Caco-2 (cell line): Measurements from ENCODE around the gene PXMP4. TPM values are rescaled to one million over a fixed set of nuclear protein-coding genes. Genes with fewer than 3 reads are reported as not detected.

ENCODE experiments used
- BruUV-seq: library from RNA; stranded (reverse); fragments of 400-500 nt; replicated peaks from 2 replicates; lab custom pipeline; 2021; lab: Mats Ljungman, UMichigan
- CTCF ChIA-PET: fragments of 300-600 bp; sonication (Branson Sonifier 250); formaldehyde crosslinking; loops from one replicate; lab custom pipeline; 2022; ENCODE audit warnings: antibody characterized with exemption; lab: Charles Lee
- POLR2A ChIA-PET: fragments of 300-600 bp; sonication (Branson Sonifier 250); formaldehyde crosslinking; loops from one replicate; lab custom pipeline; 2022; ENCODE audit warnings: antibody characterized with exemption; lab: Charles Lee
- DNase-seq, 2 experiments: peaks; one replicate each; pipeline versions ENCODE4 v3.0.0 to v3.0.0-alpha.2; 2020 to 2022
- H3K27me3 ChIP-seq: replicated peaks from 2 replicates; pipeline ENCODE4 v1.6.0; 2011; ENCODE audit warnings: low read length; ENCODE audit not compliant: control insufficient read depth, insufficient read depth
- H3K36me3 ChIP-seq: 2 replicates; pipeline ENCODE4 v1.5.1; 2011; ENCODE audit warnings: low read length; ENCODE audit not compliant: control insufficient read depth, insufficient read depth
- H3K4me1 ChIP-seq: fragments of 250-450 bp; sonication (Bioruptor Pico); 2 replicates; pipeline ENCODE4 v1.5.1; 2020; ENCODE audit warnings: mild to moderate bottlenecking
- H3K4me3 ChIP-seq: 2 replicates; pipeline ENCODE4 v1.5.1; 2011; ENCODE audit warnings: low read depth, mild to moderate bottlenecking, control low read depth, low read length
- H3K9me3 ChIP-seq: fragments of 250-450 bp; sonication (Bioruptor Pico); 2 replicates; pipeline ENCODE4 v1.5.1; 2020; ENCODE audit warnings: mild to moderate bottlenecking, moderate library complexity
- H3K27ac Mint-ChIP-seq: one replicate; pipeline ENCODE4 v1.8.0; 2022; ENCODE audit warnings: mixed read lengths; ENCODE audit not compliant: unreplicated experiment
- H3K27me3 Mint-ChIP-seq: one replicate; pipeline ENCODE4 v1.8.0; 2022; ENCODE audit warnings: mixed read lengths; ENCODE audit not compliant: insufficient read depth, unreplicated experiment
- H3K36me3 Mint-ChIP-seq: one replicate; pipeline ENCODE4 v1.8.0; 2022; ENCODE audit warnings: mild to moderate bottlenecking, mixed read lengths; ENCODE audit not compliant: insufficient read depth, unreplicated experiment
- H3K4me1 Mint-ChIP-seq: one replicate; pipeline ENCODE4 v1.8.0; 2022; ENCODE audit warnings: low read depth, mixed read lengths; ENCODE audit not compliant: unreplicated experiment
- H3K4me3 Mint-ChIP-seq: one replicate; pipeline ENCODE4 v1.8.0; 2022; ENCODE audit warnings: mild to moderate bottlenecking, moderate library complexity, mixed read lengths; ENCODE audit not compliant: unreplicated experiment
- H3K9me3 Mint-ChIP-seq: one replicate; pipeline ENCODE4 v1.8.0; 2022; ENCODE audit warnings: mixed read lengths; ENCODE audit not compliant: unreplicated experiment
- intact Hi-C: fragments of 100-400 bp; cut with micrococcal nuclease; formaldehyde crosslinking; loops from one replicate; pipeline ENCODE4 v1.10.0; 2022; ENCODE audit not compliant: unreplicated experiment
- total RNA-seq: library from RNA; stranded (reverse); gene quantifications from 2 replicates; pipeline ENCODE4 v1.2.3, GENCODE V29; 2022
- TF ChIP-seq, protein P1 (sequence below), 2 experiments: fragments of 200-600 bp in 1 of 2; IDR thresholded peaks; 1 replicate in 1 of 2; 2 replicates in 1 of 2; pipeline versions ENCODE4 v1.5.1 to v1.8.0; 2011 to 2022; ENCODE audit warnings: antibody characterized with exemption in 1 of 2, control low read depth in 1 of 2, inconsistent platforms in 1 of 2, low read depth in 1 of 2, low read length in 1 of 2, mild to moderate bottlenecking in 1 of 2, moderate library complexity in 1 of 2; ENCODE audit not compliant: insufficient read depth in 1 of 2, severe bottlenecking in 1 of 2, unreplicated experiment in 1 of 2

The PXMP4 gene
- total RNA-seq, 1 experiment from 2014 or later = 39.5 TPM

DNA sequence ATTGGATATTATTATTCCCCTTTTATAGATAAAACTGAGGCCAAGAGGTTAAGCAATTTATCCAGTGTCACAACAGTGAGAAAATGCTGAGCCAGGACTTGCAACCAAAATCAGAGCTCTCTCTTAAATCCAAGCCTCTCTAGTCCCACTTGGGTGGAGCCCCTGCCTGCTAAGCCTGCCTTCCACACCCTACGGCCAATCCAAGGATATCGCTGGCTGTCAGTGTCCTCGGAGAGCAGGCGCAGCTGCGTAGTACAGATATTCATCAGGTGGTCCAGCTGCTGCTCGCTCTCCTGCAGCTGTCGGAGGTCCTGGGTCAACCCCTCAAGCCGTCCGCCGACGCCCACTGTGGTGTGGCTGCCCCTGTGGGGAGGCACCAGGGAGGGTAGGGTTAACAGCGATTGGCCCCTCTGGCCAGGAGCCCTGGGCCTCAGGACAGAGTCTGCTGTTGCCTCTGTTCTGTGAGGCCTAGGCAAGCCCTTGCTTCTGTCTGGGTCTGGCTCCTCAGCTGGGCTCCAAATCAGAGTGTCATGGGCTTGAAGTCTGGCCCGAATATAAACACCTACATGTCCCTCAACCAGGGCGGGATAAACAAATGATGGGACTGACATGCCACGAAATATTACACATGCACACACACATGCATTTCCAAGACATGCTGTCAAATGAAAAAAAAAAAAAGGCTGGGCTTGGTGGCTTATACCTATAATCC, 42.0 kb downstream of the PXMP4 start:
- no peaks in the 10 kb centered on the region for H3K27me3 ChIP-seq
- BruUV-seq = no TSS peak
- Mint-ChIP-seq H3K27ac (no peak overlapping the region), H3K4me1 (peaks cover 36% of the 10 kb centered on the region), H3K4me3 (no peak overlapping the region), H3K9me3 (no peaks in the 10 kb centered on the region), H3K36me3 (peaks cover 94% of the 10 kb centered on the region), H3K27me3 (no peaks in the 10 kb centered on the region)
- TF ChIP-seq, protein P1, sequence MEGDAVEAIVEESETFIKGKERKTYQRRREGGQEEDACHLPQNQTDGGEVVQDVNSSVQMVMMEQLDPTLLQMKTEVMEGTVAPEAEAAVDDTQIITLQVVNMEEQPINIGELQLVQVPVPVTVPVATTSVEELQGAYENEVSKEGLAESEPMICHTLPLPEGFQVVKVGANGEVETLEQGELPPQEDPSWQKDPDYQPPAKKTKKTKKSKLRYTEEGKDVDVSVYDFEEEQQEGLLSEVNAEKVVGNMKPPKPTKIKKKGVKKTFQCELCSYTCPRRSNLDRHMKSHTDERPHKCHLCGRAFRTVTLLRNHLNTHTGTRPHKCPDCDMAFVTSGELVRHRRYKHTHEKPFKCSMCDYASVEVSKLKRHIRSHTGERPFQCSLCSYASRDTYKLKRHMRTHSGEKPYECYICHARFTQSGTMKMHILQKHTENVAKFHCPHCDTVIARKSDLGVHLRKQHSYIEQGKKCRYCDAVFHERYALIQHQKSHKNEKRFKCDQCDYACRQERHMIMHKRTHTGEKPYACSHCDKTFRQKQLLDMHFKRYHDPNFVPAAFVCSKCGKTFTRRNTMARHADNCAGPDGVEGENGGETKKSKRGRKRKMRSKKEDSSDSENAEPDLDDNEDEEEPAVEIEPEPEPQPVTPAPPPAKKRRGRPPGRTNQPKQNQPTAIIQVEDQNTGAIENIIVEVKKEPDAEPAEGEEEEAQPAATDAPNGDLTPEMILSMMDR (IDR thresholded peaks at IDR 0.05; ENCODE audit: insufficient read depth in 1 of 2, low read depth in 1 of 2, low read length in 1 of 2, severe bottlenecking in 1 of 2, unreplicated experiment in 1 of 2) = no peak
- CTCF ChIA-PET = interaction anchor here (1.0 to 2.5 kb wide), 2 partner anchors 11 to 276 kb away, joined by 3 to 13 read pairs; partner anchors contain the start of gene ACTL10
- H3K36me3 ChIP-seq = peaks cover 6% of the 10 kb centered on the region; the same call in 1 of the 2 replicates
- H3K4me1 ChIP-seq = peaks cover 11% of the 10 kb centered on the region
- DNase-seq = no peak
- intact Hi-C loops = no loop called here
- H3K4me3 ChIP-seq = no peak overlapping the region
- POLR2A ChIA-PET = interaction anchor here (0.6 kb wide), 1 partner anchor 315 kb away, joined by 7 read pairs; no protein-coding TSS in a partner anchor
- H3K9me3 ChIP-seq = no peaks in the 10 kb centered on the region

DNA sequence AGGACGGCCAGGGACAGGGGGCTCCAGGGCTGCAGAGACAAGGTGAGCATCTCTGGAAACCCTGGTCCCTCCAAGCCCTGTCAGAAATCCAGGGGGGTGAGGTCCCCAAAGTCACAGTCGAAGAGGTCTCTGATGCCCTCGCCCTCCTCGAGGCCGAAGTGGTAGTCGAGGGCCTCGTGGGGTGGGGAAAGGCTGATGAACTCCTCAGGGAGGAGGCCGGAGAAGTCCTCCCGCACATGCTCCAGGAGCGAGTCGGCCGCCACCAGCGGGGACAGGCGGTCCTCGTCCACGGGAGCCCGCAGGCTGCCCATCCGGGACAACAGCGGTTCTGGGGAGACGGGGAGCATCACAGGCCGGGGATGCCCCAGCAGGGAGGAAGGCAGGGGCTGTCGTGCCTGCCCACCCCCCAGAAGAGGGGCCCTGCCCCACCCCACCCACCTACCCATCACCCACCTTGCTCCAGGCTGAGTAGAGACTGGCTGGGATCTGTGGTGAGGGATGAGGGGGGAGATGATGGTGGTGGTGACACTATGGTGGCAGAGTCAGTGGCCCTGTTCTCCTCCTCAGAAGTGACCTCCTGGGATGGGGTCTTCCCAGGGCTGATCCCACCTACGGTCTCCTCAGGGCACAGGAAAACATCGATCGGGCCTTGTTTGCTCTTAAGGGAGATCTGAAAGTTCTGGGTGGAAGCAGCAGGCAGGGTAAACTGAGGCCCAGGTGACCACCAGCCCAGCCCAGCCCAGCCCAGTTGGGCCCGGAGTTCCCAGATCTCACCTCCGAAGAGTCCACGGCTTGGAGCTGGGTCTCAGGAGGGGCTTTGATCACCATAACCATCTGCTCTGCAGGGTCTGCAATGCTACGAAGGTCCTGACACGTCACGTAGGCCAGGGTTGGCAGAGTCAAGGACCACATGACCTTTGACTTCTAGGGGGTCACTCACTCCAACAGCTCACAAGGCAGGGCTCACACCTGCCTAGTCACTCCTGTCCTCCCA, 43.2 kb downstream of the PXMP4 start:
- intact Hi-C loops = no loop called here
- Mint-ChIP-seq H3K4me3 (no peak overlapping the region), H3K9me3 (no peaks in the 10 kb centered on the region), H3K4me1 (peaks cover 34% of the 10 kb centered on the region), H3K36me3 (peaks cover 83% of the 10 kb centered on the region), H3K27me3 (no peaks in the 10 kb centered on the region), H3K27ac (no peak overlapping the region)
- no peaks in the 10 kb centered on the region for H3K9me3 ChIP-seq
- DNase-seq = no peak
- no peaks in the 10 kb centered on the region for H3K27me3 ChIP-seq
- H3K4me1 ChIP-seq = peaks cover 18% of the 10 kb centered on the region
- CTCF ChIA-PET = no interaction called here
- no TSS peak for BruUV-seq
- no peak overlapping the region for H3K4me3 ChIP-seq
- H3K36me3 ChIP-seq = peaks cover 6% of the 10 kb centered on the region; the same call in 1 of the 2 replicates
- TF ChIP-seq, protein P1 (IDR thresholded peaks at IDR 0.05; ENCODE audit: insufficient read depth in 1 of 2, low read depth in 1 of 2, low read length in 1 of 2, severe bottlenecking in 1 of 2, unreplicated experiment in 1 of 2) = no peak
- POLR2A ChIA-PET = interaction anchor here (1.0 kb wide), 1 partner anchor 10 kb away, joined by 4 read pairs; the partner anchor contains the start of gene ACTL10

DNA sequence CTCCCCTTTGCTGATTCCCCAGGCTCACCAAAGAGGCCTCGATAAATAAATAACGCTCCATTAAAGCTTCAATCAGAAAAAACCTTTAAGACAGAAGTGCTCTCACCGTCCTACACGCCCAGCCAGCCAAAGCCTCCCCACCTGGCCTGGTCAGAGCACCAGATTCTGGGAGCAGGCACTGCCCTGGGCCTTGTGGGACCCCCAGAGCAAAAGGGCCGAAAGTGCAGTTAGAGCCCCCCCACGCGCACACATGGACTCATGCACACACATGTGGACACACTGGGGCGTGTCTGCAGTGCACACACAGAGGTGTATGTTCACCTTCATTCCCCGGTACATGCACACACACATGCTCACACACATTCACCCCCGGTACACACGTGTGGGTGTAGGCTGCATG, 44.0 kb downstream of the PXMP4 start:
- H3K4me3 Mint-ChIP-seq = peak overlapping the region; percentile 32
- no peaks in the 10 kb centered on the region for H3K27me3 ChIP-seq
- no TSS peak for BruUV-seq
- POLR2A ChIA-PET = interaction anchor here (1.0 kb wide), 1 partner anchor 9 kb away, joined by 4 read pairs; the partner anchor contains the start of gene ACTL10
- no peaks in the 10 kb centered on the region for H3K9me3 Mint-ChIP-seq
- intact Hi-C loops = no loop called here
- peak overlapping the region; percentile 73 for H3K27ac Mint-ChIP-seq
- peaks cover 31% of the 10 kb centered on the region for H3K4me1 Mint-ChIP-seq
- DNase-seq = no peak
- no peaks in the 10 kb centered on the region for H3K9me3 ChIP-seq
- TF ChIP-seq, protein P1 (IDR thresholded peaks at IDR 0.05; ENCODE audit: insufficient read depth in 1 of 2, low read depth in 1 of 2, low read length in 1 of 2, severe bottlenecking in 1 of 2, unreplicated experiment in 1 of 2) = no peak
- no peak overlapping the region for H3K4me3 ChIP-seq
- CTCF ChIA-PET = no interaction called here
- peaks cover 7% of the 10 kb centered on the region for H3K36me3 ChIP-seq
- peaks cover 18% of the 10 kb centered on the region for H3K4me1 ChIP-seq
- H3K36me3 Mint-ChIP-seq = peaks cover 76% of the 10 kb centered on the region
- no peaks in the 10 kb centered on the region for H3K27me3 Mint-ChIP-seq
